Right lobe of liver (tissue), 6 donors: ENCODE results near the gene CACNG4. TPM values are rescaled to one million over a fixed set of nuclear protein-coding genes. Genes with fewer than 3 reads are reported as not detected.

Experiments
- ATAC-seq, 4 donors: fragments of 200-7000 bp; cut with Tn5 transposase; one replicate each; pipeline ENCODE4 v1.9.1; 2020; ENCODE audit warnings: mild to moderate bottlenecking in 4 of 4, moderate library complexity in 4 of 4
- DNase-seq, 3 donors: peaks; one replicate each; pipeline ENCODE4 v3.0.0-alpha.2; 2020
- H3K27ac ChIP-seq, 3 donors: fragments of 200-600 bp; one replicate each; pipeline ENCODE4 v1.8.0; 2022
- H3K27me3 ChIP-seq, 2 donors: fragments of 200-600 bp; one replicate each; pipeline ENCODE4 v1.8.0; 2022
- H3K36me3 ChIP-seq, 4 donors: fragments of 200-600 bp; sonication (generic) in 1 of 4; one replicate each; pipeline versions ENCODE4 v1.5.1 to v1.8.0; 2017 to 2022; ENCODE audit warnings: control low read depth in 1 of 4
- H3K4me1 ChIP-seq, 4 donors: fragments of 200-600 bp; sonication (generic) in 1 of 4; one replicate each; pipeline versions ENCODE4 v1.5.1 to v1.8.0; 2017 to 2022; ENCODE audit warnings: control low read depth in 1 of 4
- H3K4me3 ChIP-seq, 3 donors: fragments of 200-600 bp; one replicate each; pipeline ENCODE4 v1.8.0; 2022
- H3K9me3 ChIP-seq, 4 donors: fragments of 200-600 bp; sonication (generic) in 1 of 4; one replicate each; pipeline versions ENCODE4 v1.5.1 to v1.8.0; 2017 to 2022; ENCODE audit warnings: control low read depth in 1 of 4
- POLR2A ChIP-seq: fragments of 450-650 bp; IDR thresholded peaks from one replicate; pipeline ENCODE4 v1.6.1; 2017; ENCODE audit warnings: antibody characterized with exemption, mild to moderate bottlenecking
- whole genome bisulfite sequencing: methylation state at CpG from one replicate; pipeline ENCODE4 v1.1.6; 2018; ENCODE audit warnings: low coverage, low lambda C conversion rate; ENCODE audit not compliant: insufficient coverage; ENCODE audit errors: missing lambda C conversion rate; 5-methylcytosine and 5-hydroxymethylcytosine counted together
- intact Hi-C, 2 donors: fragments of 100-400 bp; cut with DNase I; formaldehyde crosslinking; loops; one replicate each; pipeline versions ENCODE4 v1.11.2 to v1.14.1; 2022
- total RNA-seq, 6 experiments: library from RNA; depleted of rRNA in 2 of 6; stranded (reverse); fragments of >200 nt in 2 of 6; fragmentation: NEBNext Ultra II Directional in 3 of 6; extraction: Animal tissue kit (Norgen Biotek cat#: 25700) in 3 of 6; gene quantifications; one replicate each; pipeline versions ENCODE4 v1.1.0 to v1.2.4, GENCODE V29; 2016 to 2023
- TF ChIP-seq, protein P1 (sequence below), 4 donors: fragments of 200-600 bp in 3 of 4; fragments of 450-650 bp in 1 of 4; IDR thresholded peaks; one replicate each; pipeline versions ENCODE4 v1.5.1 to v1.8.0; 2016 to 2022; ENCODE audit warnings: antibody characterized with exemption in 4 of 4, mild to moderate bottlenecking in 2 of 4
- donor health status: DM: no; HTN: yes; CAD: no.
- donor health status: DM: no; HTN: no; CAD: no.
- donor health status: DM: no; HTN: no; CAD: no.
- donor health status: DM: no; HTN: yes; CAD: no.
- donor health status: DM: no; HTN: yes; CAD: no.

Gene CACNG4
- total RNA-seq, 6 experiments from 2014 or later = not detected

DNA sequence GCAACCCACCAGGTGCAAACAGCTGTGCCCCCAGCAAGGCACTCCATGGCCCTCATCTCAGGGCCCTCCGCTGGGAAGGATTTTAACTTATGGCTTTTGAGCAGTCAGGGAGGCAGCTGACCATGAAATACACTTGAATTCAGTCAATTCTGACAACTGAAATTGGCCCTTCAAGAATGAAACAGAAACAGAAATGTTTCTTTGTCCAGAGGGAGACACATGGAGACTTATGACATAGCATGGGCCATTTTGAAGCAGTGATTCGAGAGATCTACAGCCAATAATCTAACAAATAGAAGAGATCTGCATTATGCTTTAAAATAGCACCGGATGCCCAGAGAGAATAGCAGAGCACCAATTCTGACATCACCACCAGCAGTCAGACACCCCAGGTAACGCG lies 87.3 kb downstream of the CACNG4 start:
- no peaks in the 10 kb centered on the region for H3K36me3 ChIP-seq
- H3K4me3 ChIP-seq = no peak overlapping the region
- no peak for DNase-seq
- intact Hi-C loops = no loop called here
- no peak for ATAC-seq
- TF ChIP-seq, protein P1, sequence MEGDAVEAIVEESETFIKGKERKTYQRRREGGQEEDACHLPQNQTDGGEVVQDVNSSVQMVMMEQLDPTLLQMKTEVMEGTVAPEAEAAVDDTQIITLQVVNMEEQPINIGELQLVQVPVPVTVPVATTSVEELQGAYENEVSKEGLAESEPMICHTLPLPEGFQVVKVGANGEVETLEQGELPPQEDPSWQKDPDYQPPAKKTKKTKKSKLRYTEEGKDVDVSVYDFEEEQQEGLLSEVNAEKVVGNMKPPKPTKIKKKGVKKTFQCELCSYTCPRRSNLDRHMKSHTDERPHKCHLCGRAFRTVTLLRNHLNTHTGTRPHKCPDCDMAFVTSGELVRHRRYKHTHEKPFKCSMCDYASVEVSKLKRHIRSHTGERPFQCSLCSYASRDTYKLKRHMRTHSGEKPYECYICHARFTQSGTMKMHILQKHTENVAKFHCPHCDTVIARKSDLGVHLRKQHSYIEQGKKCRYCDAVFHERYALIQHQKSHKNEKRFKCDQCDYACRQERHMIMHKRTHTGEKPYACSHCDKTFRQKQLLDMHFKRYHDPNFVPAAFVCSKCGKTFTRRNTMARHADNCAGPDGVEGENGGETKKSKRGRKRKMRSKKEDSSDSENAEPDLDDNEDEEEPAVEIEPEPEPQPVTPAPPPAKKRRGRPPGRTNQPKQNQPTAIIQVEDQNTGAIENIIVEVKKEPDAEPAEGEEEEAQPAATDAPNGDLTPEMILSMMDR (IDR thresholded peaks at IDR 0.05) = no peak
- no peak for TF ChIP-seq POLR2A
- peaks cover 0 to 5% (median 0%) of the 10 kb centered on the region in 4 donors for H3K9me3 ChIP-seq
- no peaks in the 10 kb centered on the region for H3K27me3 ChIP-seq
- WGBS = 81% methylated on average over 2 of the region's 5 CpGs
- no peak overlapping the region for H3K27ac ChIP-seq
- H3K4me1 ChIP-seq = no peaks in the 10 kb centered on the region

DNA sequence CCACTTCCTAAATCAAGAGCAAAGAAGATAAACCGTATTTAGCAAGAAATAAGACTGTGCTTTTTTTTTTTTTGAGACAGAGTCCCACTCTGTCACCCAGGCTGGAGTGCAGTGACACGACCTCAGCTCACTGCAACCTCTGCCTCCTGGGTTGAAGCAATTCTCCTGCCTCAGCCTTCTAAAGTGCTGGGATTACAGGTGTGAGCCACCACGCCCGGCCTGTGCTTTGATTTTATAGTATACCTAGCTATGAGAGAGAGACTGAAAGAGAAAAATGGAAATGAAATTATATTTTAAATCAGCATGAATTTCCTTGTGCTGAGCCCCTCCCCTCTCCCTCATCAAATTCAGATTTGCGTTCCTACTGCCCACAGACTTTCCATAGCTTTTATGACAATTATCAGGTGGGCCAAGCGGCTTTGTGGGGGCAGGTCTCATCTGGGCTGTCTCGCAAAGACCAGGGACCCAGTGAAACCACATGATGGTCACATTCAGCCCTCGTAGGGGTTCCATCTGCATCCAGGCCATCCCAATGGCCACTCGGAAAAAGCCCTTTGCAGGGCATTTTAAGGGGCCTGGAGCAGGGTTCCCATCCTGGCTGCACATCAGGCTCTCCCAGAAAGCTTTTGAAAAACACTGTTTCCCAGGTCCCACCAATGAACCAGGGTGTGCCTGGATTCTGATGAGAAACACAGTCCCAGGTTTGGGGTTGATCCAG lies 88.4 kb downstream of the CACNG4 start:
- no peak overlapping the region for H3K4me3 ChIP-seq
- intact Hi-C loops = no loop called here
- TF ChIP-seq, protein P1 (IDR thresholded peaks at IDR 0.05) = no peak
- TF ChIP-seq POLR2A = no peak
- ATAC-seq (no peak), DNase-seq (no peak)
- H3K27me3 ChIP-seq = no peaks in the 10 kb centered on the region
- no peaks in the 10 kb centered on the region for H3K36me3 ChIP-seq
- H3K27ac ChIP-seq = no peak overlapping the region
- H3K4me1 ChIP-seq = no peaks in the 10 kb centered on the region
- 83% methylated on average over 6 of the region's 9 CpGs for WGBS
- H3K9me3 ChIP-seq = peaks cover 0 to 5% (median 0%) of the 10 kb centered on the region in 4 donors

DNA sequence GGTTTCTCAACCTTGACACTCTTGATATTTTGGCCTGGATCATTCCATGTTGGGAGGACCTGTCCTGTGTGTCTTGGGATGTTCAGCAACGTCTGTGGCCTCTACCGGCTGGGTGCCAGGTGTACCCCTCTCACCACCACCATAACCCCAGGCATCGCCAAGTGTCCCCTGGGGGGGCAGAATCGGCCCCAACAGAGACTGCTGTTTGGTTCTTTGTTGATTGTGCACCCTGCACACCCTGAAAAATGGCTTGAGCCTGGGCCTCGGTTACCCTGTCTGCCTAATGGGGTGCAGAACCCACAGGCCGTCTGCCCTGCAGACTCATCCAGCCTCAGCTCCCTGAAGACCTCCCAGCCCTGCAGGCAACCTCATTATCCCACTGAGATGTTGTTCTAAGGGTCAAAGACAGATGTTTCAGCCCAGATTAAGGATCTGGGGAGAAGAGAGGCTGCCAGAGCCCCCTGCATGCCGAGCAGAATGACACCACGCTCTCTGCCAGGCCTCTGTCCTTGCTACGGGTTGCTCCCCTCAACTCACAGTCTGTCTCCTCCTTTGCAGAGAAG lies 89.0 kb downstream of the CACNG4 start:
- H3K9me3 ChIP-seq = peaks cover 0 to 5% (median 0%) of the 10 kb centered on the region in 4 donors
- H3K4me1 ChIP-seq = no peaks in the 10 kb centered on the region
- ATAC-seq = no peak
- TF ChIP-seq POLR2A = no peak
- TF ChIP-seq, protein P1 (IDR thresholded peaks at IDR 0.05) = no peak
- no peak overlapping the region for H3K4me3 ChIP-seq
- H3K27me3 ChIP-seq = no peaks in the 10 kb centered on the region
- no peaks in the 10 kb centered on the region for H3K36me3 ChIP-seq
- no peak overlapping the region for H3K27ac ChIP-seq
- intact Hi-C loops = no loop called here
- no CpG with 5 or more reads among the region's 9 CpGs for WGBS
- DNase-seq = no peak

DNA sequence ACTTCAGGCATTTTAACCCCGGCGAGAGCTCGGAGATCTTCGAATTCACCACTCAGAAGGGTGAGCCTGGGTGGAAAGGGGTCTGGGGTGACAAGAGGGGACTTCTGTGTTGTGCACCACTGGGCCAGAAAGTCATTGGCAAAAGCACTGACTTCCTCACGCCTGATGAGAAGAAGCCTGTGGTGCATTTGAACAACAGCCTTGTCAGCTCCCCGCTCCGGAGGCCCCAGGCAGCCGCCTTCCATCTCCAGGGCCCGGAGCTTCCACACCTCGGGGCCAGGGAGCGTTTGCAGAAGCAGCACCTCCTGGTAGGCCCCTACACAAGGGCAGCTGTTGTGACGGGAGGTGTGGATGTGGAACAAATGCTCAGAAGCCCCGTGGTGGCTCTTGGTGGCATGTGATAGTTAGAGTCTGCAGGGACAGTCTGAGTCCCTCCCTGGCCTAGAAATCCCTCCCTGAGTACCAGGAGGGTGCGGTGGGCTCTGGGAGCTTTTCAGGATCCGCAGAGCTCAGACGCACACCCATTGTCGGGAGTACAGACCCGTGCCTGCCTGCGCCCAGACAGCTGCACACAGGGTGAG lies 89.6 kb downstream of the CACNG4 start:
- ATAC-seq (no peak), DNase-seq (no peak)
- H3K27me3 ChIP-seq = no peaks in the 10 kb centered on the region
- H3K4me1 ChIP-seq = no peaks in the 10 kb centered on the region
- H3K36me3 ChIP-seq = no peaks in the 10 kb centered on the region
- H3K4me3 ChIP-seq = no peak overlapping the region
- intact Hi-C loops = no loop called here
- WGBS = 100% methylated on average over 4 of the region's 19 CpGs
- peaks cover 0 to 3% (median 0%) of the 10 kb centered on the region in 4 donors for H3K9me3 ChIP-seq
- H3K27ac ChIP-seq = no peak overlapping the region
- no peak for TF ChIP-seq POLR2A
- TF ChIP-seq, protein P1 (IDR thresholded peaks at IDR 0.05) = no peak
